Karpas-422 (cell line): ENCODE data around the gene RORB. TPM values are rescaled to one million over a fixed set of nuclear protein-coding genes. Genes with fewer than 3 reads are reported as not detected.

Source experiments
- DNase-seq: peaks from one replicate; pipeline ENCODE4 v3.0.0-alpha.2; 2015
- H2AFZ ChIP-seq: fragments of 200-600 bp; sonication (generic); 2 replicates; pipeline ENCODE4 v1.6.1; 2014; ENCODE audit warnings: antibody characterized with exemption, low read length, mixed read lengths
- H3K27ac ChIP-seq: fragments of 200-600 bp; sonication (generic); 2 replicates; pipeline ENCODE4 v1.5.1; 2014; ENCODE audit warnings: mild to moderate bottlenecking, low read length, moderate library complexity
- H3K27me3 ChIP-seq: fragments of 200-600 bp; sonication (generic); 2 replicates; pipeline ENCODE4 v1.6.1; 2014; ENCODE audit warnings: low read length, mixed read lengths
- H3K36me3 ChIP-seq: fragments of 200-600 bp; sonication (generic); 2 replicates; pipeline ENCODE4 v1.6.1; 2014; ENCODE audit warnings: low read length, mixed read lengths; ENCODE audit not compliant: insufficient read depth
- H3K4me1 ChIP-seq: fragments of 200-600 bp; sonication (generic); 2 replicates; pipeline ENCODE4 v1.6.1; 2014; ENCODE audit warnings: mild to moderate bottlenecking, low read length, mixed read lengths
- H3K4me2 ChIP-seq: fragments of 200-600 bp; sonication (generic); 2 replicates; pipeline ENCODE4 v1.6.1; 2014; ENCODE audit warnings: low read length, low read depth, mild to moderate bottlenecking; ENCODE audit not compliant: poor library complexity, severe bottlenecking
- H3K4me3 ChIP-seq: fragments of 200-600 bp; sonication (generic); 2 replicates; pipeline ENCODE4 v1.5.1; 2014; ENCODE audit warnings: mild to moderate bottlenecking, antibody characterized with exemption, low read length, mixed read lengths
- H3K79me2 ChIP-seq: fragments of 200-600 bp; sonication (generic); 2 replicates; pipeline ENCODE4 v1.6.1; 2014; ENCODE audit warnings: mild to moderate bottlenecking, low read length, mixed read lengths
- H3K9ac ChIP-seq: fragments of 200-600 bp; sonication (generic); 2 replicates; pipeline ENCODE4 v1.6.0; 2014; ENCODE audit warnings: low read length
- H3K9me2 ChIP-seq: fragments of 200-600 bp; sonication (generic), shearing (Covaris generic); replicated peaks from 2 replicates; pipeline ENCODE4 v1.6.0; 2014; ENCODE audit warnings: mild to moderate bottlenecking, low read length, moderate library complexity; ENCODE audit not compliant: insufficient read depth
- H3K9me3 ChIP-seq: fragments of 300-700, 200-600 bp; sonication (generic); 2 replicates; pipeline ENCODE4 v1.6.1; 2014; ENCODE audit warnings: low read length, mixed read lengths
- H4K20me1 ChIP-seq: fragments of 200-600 bp; sonication (generic); 2 replicates; pipeline ENCODE4 v1.6.1; 2014; ENCODE audit warnings: mild to moderate bottlenecking, antibody characterized with exemption, low read length, low read depth; ENCODE audit not compliant: insufficient read depth
- total RNA-seq: library from RNA; depleted of rRNA; stranded (reverse); fragments of >200 nt; shearing (Covaris generic); gene quantifications from 2 replicates; pipeline ENCODE4 v1.2.3, GENCODE V29; 2014; ENCODE audit warnings: low replicate concordance

The RORB gene
- total RNA-seq, 1 experiment from 2014 or later = 1.1 TPM

- H3K27me3 ChIP-seq = no peaks in the 10 kb centered on the region
- no peak overlapping the region for H3K4me3 ChIP-seq
- no peak overlapping the region for H3K4me2 ChIP-seq
- H3K4me1 ChIP-seq = no peaks in the 10 kb centered on the region
- DNase-seq = peak; percentile 61
- H3K9me2 ChIP-seq = no peaks in the 10 kb centered on the region
- no peaks in the 10 kb centered on the region for H3K36me3 ChIP-seq
- H3K79me2 ChIP-seq = no peaks in the 10 kb centered on the region
- no peaks in the 10 kb centered on the region for H3K9me3 ChIP-seq
- H4K20me1 ChIP-seq = no peaks in the 10 kb centered on the region
- H3K9ac ChIP-seq = no peak overlapping the region
- H2AFZ ChIP-seq = no peak overlapping the region
- H3K27ac ChIP-seq = no peak overlapping the region
Observed at GRCh38 chr9:74577956-74578355, 80.8 kb downstream of the RORB start.

GRCh38 chr9:74589576-74589975, 92.4 kb downstream of the RORB start:
- H3K27ac ChIP-seq = no peak overlapping the region
- no peak overlapping the region for H2AFZ ChIP-seq
- H3K27me3 ChIP-seq = no peaks in the 10 kb centered on the region
- H3K4me1 ChIP-seq = peaks cover 9% of the 10 kb centered on the region
- no peaks in the 10 kb centered on the region for H3K79me2 ChIP-seq
- H3K4me3 ChIP-seq = no peak overlapping the region
- H3K4me2 ChIP-seq = no peak overlapping the region
- no peak overlapping the region for H3K9ac ChIP-seq
- no peak for DNase-seq
- H3K9me3 ChIP-seq = no peaks in the 10 kb centered on the region
- H4K20me1 ChIP-seq = no peaks in the 10 kb centered on the region
- H3K9me2 ChIP-seq = no peaks in the 10 kb centered on the region
- H3K36me3 ChIP-seq = no peaks in the 10 kb centered on the region

GRCh38 chr9:74595286-74595685, 98.2 kb downstream of the RORB start:
- Histone ChIP-seq H3K9ac (no peak overlapping the region), H3K4me1 (peaks cover 9% of the 10 kb centered on the region), H3K4me3 (no peak overlapping the region), H3K27ac (no peak overlapping the region), H2AFZ (no peak overlapping the region), H3K79me2 (no peaks in the 10 kb centered on the region), H3K9me2 (no peaks in the 10 kb centered on the region), H3K27me3 (0 out of 2 replicates have a peak, but pooled peaks cover 2% of the 10 kb centered on the region), H3K36me3 (no peaks in the 10 kb centered on the region), H3K9me3 (no peaks in the 10 kb centered on the region), H3K4me2 (no peak overlapping the region), H4K20me1 (no peaks in the 10 kb centered on the region)
- DNase-seq = no peak

GRCh38 chr9:74598874-74599273, 101.7 kb downstream of the RORB start:
- H3K27me3 ChIP-seq = peaks cover 2% of the 10 kb centered on the region; the same call in 1 of the 2 replicates
- no peak overlapping the region for H2AFZ ChIP-seq
- no peak overlapping the region for H3K4me3 ChIP-seq
- no peaks in the 10 kb centered on the region for H3K36me3 ChIP-seq
- H3K4me2 ChIP-seq = no peak overlapping the region
- no peaks in the 10 kb centered on the region for H3K9me2 ChIP-seq
- H3K9me3 ChIP-seq = no peaks in the 10 kb centered on the region
- no peak for DNase-seq
- H3K9ac ChIP-seq = no peak overlapping the region
- H4K20me1 ChIP-seq = no peaks in the 10 kb centered on the region
- H3K27ac ChIP-seq = no peak overlapping the region
- no peaks in the 10 kb centered on the region for H3K79me2 ChIP-seq
- H3K4me1 ChIP-seq = peaks cover 9% of the 10 kb centered on the region

GRCh38 chr9:74609671-74610405, 112.7 kb downstream of the RORB start:
- Histone ChIP-seq H2AFZ (no peak overlapping the region), H3K9me2 (no peaks in the 10 kb centered on the region), H3K4me1 (peaks cover 37% of the 10 kb centered on the region), H3K27me3 (no peaks in the 10 kb centered on the region), H3K9me3 (no peaks in the 10 kb centered on the region), H3K4me2 (peak overlapping the region; percentile 58), H3K27ac (peak overlapping the region; percentile 52), H3K36me3 (no peaks in the 10 kb centered on the region), H3K4me3 (peak overlapping the region; percentile 13), H3K79me2 (no peaks in the 10 kb centered on the region), H4K20me1 (no peaks in the 10 kb centered on the region), H3K9ac (no peak overlapping the region)
- DNase-seq = peak; percentile 85

- H3K27me3 ChIP-seq = no peaks in the 10 kb centered on the region
- peak overlapping the region; percentile 13; the same call in 1 of the 2 replicates for H3K4me3 ChIP-seq
- no peaks in the 10 kb centered on the region for H3K79me2 ChIP-seq
- no peaks in the 10 kb centered on the region for H3K9me2 ChIP-seq
- peak overlapping the region; percentile 52 for H3K27ac ChIP-seq
- DNase-seq = no peak
- peaks cover 37% of the 10 kb centered on the region for H3K4me1 ChIP-seq
- H3K9me3 ChIP-seq = no peaks in the 10 kb centered on the region
- H4K20me1 ChIP-seq = no peaks in the 10 kb centered on the region
- H2AFZ ChIP-seq = peak overlapping the region; percentile 86
- no peak overlapping the region for H3K9ac ChIP-seq
- peak overlapping the region; percentile 58 for H3K4me2 ChIP-seq
- H3K36me3 ChIP-seq = no peaks in the 10 kb centered on the region
Observed at GRCh38 chr9:74610523-74611061, 113.5 kb downstream of the RORB start.

- no peaks in the 10 kb centered on the region for H4K20me1 ChIP-seq
- H2AFZ ChIP-seq = peak overlapping the region; percentile 76
- H3K9me3 ChIP-seq = no peaks in the 10 kb centered on the region
- H3K9ac ChIP-seq = peak overlapping the region; percentile 57
- no peaks in the 10 kb centered on the region for H3K36me3 ChIP-seq
- peak overlapping the region; percentile 61 for H3K4me3 ChIP-seq
- no peaks in the 10 kb centered on the region for H3K79me2 ChIP-seq
- H3K4me2 ChIP-seq = peak overlapping the region; percentile 80
- H3K4me1 ChIP-seq = peaks cover 64% of the 10 kb centered on the region
- no peaks in the 10 kb centered on the region for H3K27me3 ChIP-seq
- DNase-seq = peak; percentile 78
- peak overlapping the region; percentile 89 for H3K27ac ChIP-seq
- no peaks in the 10 kb centered on the region for H3K9me2 ChIP-seq
Observed at GRCh38 chr9:74630228-74630627, 133.1 kb downstream of the RORB start.

- Histone ChIP-seq H3K27me3 (no peaks in the 10 kb centered on the region), H3K27ac (no peak overlapping the region)
Observed at GRCh38 chr9:74639112-74639511, 142.0 kb downstream of the RORB start.

More at GRCh38 chr9:74639112-74639511, 142.0 kb downstream of the RORB start:
- Histone ChIP-seq H3K9me3 (no peaks in the 10 kb centered on the region), H3K36me3 (no peaks in the 10 kb centered on the region), H3K4me2 (no peak overlapping the region), H3K9ac (no peak overlapping the region), H3K79me2 (no peaks in the 10 kb centered on the region), H3K9me2 (no peaks in the 10 kb centered on the region), H4K20me1 (no peaks in the 10 kb centered on the region), H3K4me1 (peaks cover 15% of the 10 kb centered on the region), H3K4me3 (no peak overlapping the region), H2AFZ (no peak overlapping the region)
- peak; percentile 48 for DNase-seq
